NCI-H146 (cell line): ENCODE results near the gene ANKMY1.
A peak's percentile ranks its signal among the peaks of the same experiment; 100 is the strongest.

Source experiments
- DNase-seq: peaks from one replicate; lab custom pipeline; 2025; lab: John Stamatoyannopoulos, UW

The ANKMY1 gene

DNA sequence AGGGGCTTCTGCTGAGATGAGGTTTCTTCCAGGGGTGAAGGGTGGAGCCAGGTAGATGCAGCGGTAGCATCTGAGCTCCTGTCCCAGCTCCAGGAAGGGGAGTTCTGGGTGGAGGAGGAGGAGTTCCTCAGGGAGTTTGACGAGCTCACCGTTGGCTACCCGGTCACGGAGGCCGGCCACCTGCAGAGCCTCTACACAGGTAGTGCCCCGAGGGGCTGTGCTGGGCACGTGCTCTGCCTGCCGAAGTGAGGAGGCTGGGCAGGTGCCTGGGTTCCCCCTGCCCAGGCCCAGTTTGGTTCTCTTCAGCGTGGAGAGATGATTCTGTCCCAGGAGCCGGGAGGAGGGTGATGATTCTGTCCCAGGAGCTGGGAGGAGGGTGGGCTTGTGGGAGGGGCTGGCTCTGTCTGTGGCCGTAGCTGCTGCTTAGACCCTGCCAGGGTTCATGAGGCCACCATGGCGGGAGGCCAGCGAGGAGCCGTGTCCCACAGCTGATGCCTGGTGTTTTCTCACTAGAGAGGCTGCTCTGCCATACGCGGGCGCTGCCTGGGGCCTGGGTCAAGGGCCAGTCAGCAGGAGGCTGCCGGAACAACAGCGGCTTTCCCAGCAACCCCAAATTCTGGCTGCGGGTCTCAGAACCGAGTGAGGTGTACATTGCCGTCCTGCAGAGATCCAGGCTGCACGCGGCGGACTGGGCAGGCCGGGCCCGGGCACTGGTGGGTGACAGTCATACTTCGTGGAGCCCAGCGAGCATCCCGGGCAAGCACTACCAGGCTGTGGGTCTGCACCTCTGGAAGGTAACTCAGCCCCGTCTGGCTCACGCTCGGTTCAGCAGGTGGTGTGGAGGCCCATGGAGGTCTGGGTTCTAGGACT, 37.0 kb upstream of the ANKMY1 start:
- DNase-seq = no peak

- DNase-seq = no peak
Measured at GRCh38 chr2:240593703-240594451, 36.1 kb upstream of the ANKMY1 start.

- DNase-seq = no peak
Measured at GRCh38 chr2:240593026-240593702, 35.4 kb upstream of the ANKMY1 start.

DNA sequence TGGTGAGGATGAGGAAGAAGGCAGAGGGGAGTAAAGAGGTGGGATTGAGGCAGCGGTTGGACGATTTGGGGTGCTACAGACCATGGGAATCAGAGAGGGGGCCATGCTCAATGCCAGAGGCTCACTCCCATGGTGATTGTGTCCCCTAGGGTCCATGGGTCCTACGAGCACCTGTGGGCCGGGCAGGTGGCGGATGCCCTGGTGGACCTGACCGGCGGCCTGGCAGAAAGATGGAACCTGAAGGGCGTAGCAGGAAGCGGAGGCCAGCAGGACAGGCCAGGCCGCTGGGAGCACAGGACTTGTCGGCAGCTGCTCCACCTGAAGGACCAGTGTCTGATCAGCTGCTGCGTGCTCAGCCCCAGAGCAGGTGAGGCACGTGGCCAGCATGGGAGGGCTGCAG, 34.0 kb upstream of the ANKMY1 start:
- no peak for DNase-seq

- DNase-seq = no peak
Measured at GRCh38 chr2:240591226-240591625, 33.4 kb upstream of the ANKMY1 start.

GRCh38 chr2:240590681-240591111, 32.9 kb upstream of the ANKMY1 start:
- no peak for DNase-seq

DNA sequence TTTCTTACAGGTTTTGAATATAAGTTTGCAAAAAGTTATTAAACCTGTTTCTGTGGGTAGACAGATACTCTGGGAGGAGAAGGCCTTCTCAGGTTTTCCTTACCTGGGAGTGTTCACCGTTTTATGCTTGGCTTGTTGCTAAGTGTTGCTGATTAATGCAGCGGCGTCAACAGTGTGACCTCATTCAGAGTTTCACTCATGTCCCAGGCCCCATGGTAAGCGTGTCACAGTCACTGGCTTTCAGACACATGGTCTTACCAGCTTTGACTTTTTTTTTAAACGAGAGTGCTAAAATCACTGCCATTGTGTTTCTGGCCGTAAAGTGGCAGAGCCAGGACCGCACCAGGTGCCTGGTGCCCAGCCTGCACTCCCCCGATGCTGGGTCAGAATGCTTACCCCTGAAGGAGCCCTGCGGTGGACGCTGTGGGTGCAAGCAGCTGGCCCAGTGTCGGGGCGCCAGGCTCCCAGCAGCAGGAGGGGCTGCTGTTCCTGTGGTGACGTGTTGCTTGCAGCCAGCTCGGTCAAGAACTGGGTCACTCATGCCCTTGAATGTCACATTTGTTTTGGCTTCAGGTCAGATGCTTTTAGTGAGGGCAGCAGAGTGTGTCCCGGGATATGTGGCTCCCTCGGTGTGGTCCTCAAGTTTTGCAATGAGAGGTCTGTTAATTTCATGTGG, 32.2 kb upstream of the ANKMY1 start:
- no peak for DNase-seq

- no peak for DNase-seq
Measured at GRCh38 chr2:240589375-240589774, 31.6 kb upstream of the ANKMY1 start.

DNA sequence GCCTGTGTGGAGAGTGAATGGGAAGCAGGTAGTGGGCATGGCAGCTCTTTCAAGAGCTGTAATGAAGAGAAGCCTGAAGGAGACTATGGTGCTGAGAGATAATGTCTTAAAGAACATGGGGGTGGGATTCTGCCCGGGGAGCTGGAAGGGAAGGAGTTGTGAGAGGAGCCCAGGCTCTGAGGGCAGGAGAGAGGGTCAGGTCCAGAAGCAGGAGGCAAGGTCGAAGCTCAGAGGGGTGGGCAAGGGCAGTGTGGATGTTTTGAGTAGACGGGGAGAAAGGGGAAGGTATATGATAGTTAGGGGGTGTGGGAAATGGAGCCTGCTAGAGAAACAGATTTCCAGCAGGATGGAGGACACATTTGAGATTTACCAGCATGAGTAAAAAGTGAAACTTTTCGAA, 30.9 kb upstream of the ANKMY1 start:
- DNase-seq = no peak

- no peak for DNase-seq
Measured at GRCh38 chr2:240588006-240588655, 30.3 kb upstream of the ANKMY1 start.

- DNase-seq = peak; percentile 68
Measured at GRCh38 chr2:240586919-240587800, 29.4 kb upstream of the ANKMY1 start.

GRCh38 chr2:240586198-240586918, 28.6 kb upstream of the ANKMY1 start, which contains the start of gene CAPN10:
CAPN10 (plus strand) TSS chr2:240586734; CDS start chr2:240586912, 178 bp downstream.
- DNase-seq = peak; percentile 92

DNA sequence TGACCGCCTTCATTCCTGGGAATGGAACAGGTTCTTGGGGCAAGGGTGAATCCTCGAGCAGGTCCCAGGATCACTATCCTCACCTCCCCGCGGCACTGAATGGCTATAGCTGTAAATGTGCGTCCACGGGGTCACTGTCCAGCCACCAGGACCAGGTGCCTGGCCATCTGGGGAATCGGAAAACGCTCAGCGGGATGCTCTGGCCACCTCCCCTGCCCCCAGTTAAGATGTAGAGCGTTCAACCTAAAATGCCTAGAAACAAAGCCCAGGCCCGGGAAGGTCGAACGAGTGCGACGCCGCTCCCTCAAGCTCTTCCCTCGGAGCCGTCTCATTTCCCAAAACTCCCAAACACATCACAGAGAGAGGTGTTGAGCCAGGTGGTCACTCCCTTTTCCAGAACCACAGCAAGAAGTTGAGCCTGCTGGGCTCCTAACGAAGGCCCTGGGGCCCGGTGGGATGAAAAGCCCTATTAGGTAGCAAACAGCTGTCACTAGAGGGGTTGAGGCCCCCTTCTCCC, 28.0 kb upstream of the ANKMY1 start:
- no peak for DNase-seq

GRCh38 chr2:240585101-240585500, 27.3 kb upstream of the ANKMY1 start:
- DNase-seq = no peak

GRCh38 chr2:240584486-240585031, 26.8 kb upstream of the ANKMY1 start:
- DNase-seq = no peak

- no peak for DNase-seq
Measured at GRCh38 chr2:240583774-240584173, 26.0 kb upstream of the ANKMY1 start.

DNA sequence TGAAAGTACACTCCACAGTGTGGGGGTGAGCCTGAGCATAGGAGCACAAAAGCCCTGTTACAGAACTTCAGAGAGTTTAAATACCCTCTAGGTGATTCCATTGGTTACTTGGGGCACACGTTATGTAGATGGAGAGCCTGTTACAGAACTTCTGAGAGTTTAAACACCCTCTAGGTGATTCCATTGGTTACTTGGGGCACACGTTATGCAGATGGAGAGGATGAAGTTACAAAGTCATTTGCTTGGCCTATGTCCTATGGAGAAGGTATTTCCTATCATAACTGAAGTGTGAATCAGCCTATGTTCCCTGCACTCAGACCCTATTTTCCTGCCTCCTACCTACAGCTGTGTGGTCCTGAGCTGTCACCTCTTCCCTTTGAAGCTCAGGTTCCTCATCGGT, 25.0 kb upstream of the ANKMY1 start:
- no peak for DNase-seq

GRCh38 chr2:240581811-240582210, 24.0 kb upstream of the ANKMY1 start:
- DNase-seq = no peak
